SK-N-DZ (cell line): ENCODE results near the gene RARG.
"Not testable (repeated sequence)": the region's sequence is repeated elsewhere in the genome, so short reads cannot be mapped to it uniquely, and the experiment has no call there.

Experiments used
- DNase-seq: peaks from one replicate; pipeline ENCODE4 v3.0.0-alpha.2; 2015; ENCODE audit warnings: low spot score

The RARG gene

GRCh38 chr12:53210843-53211242, 21.2 kb downstream of the RARG start:
- DNase-seq, result no peak

- no peak for DNase-seq
These were observed 23.0 kb downstream of the RARG start for GRCh38 chr12:53208877-53209463.

- no peak for DNase-seq
These were observed 23.6 kb downstream of the RARG start for GRCh38 chr12:53208435-53208834.

GRCh38 chr12:53207042-53207441, 25.0 kb downstream of the RARG start, which contains the start of gene ITGB7:
Gene ITGB7 (minus strand): TSS chr12:53207251. CDS start chr12:53200443, 6,808 bp downstream.
- DNase-seq, result no peak

- DNase-seq, result no peak
These were observed 26.1 kb downstream of the RARG start for GRCh38 chr12:53205747-53206419.

GRCh38 chr12:53204351-53204750, 27.7 kb downstream of the RARG start:
- no peak for DNase-seq

- DNase-seq, result not testable (repeated sequence)
These were observed 29.7 kb downstream of the RARG start for GRCh38 chr12:53202316-53202715.

- no peak for DNase-seq
These were observed 30.4 kb downstream of the RARG start for GRCh38 chr12:53201639-53202038.

GRCh38 chr12:53201177-53201541, 30.9 kb downstream of the RARG start:
- DNase-seq, result no peak

GRCh38 chr12:53200458-53201176, 31.4 kb downstream of the RARG start:
- no peak for DNase-seq

GRCh38 chr12:53200107-53200457, 31.9 kb downstream of the RARG start:
- DNase-seq, result no peak

GRCh38 chr12:53199700-53200099, 32.3 kb downstream of the RARG start:
- no peak for DNase-seq

- no peak for DNase-seq
These were observed 33.4 kb downstream of the RARG start for GRCh38 chr12:53198486-53199110.

- DNase-seq, result no peak
These were observed 34.9 kb downstream of the RARG start for GRCh38 chr12:53197011-53197640.

- no peak for DNase-seq
These were observed 35.5 kb downstream of the RARG start for GRCh38 chr12:53196486-53196885.

- DNase-seq, result no peak
These were observed 36.2 kb downstream of the RARG start for GRCh38 chr12:53195516-53196420.

- DNase-seq, result no peak
These were observed 37.0 kb downstream of the RARG start for GRCh38 chr12:53194973-53195372.

GRCh38 chr12:53193985-53194716, 37.9 kb downstream of the RARG start:
- DNase-seq, result no peak

GRCh38 chr12:53193040-53193439, 39.0 kb downstream of the RARG start:
- DNase-seq, result no peak

- no peak for DNase-seq
These were observed 39.4 kb downstream of the RARG start for GRCh38 chr12:53192531-53193021.
